Ishikawa (cell line): ENCODE data around the gene ZNF37A.

Experiments
- EP300 ChIP-seq: IDR thresholded peaks from 2 replicates; pipeline ENCODE4 v1.6.1; 2012; ENCODE audit warnings: borderline replicate concordance
- FOXM1 ChIP-seq: IDR thresholded peaks from 2 replicates; pipeline ENCODE4 v1.6.1; 2012; ENCODE audit warnings: low read depth, borderline replicate concordance
- TEAD4 ChIP-seq: IDR thresholded peaks from 2 replicates; pipeline ENCODE4 v1.6.1; 2012
- YY1 ChIP-seq: IDR thresholded peaks from 2 replicates; pipeline ENCODE4 v1.6.1; 2012; ENCODE audit warnings: low read depth
- ZBTB7A ChIP-seq: IDR thresholded peaks from 2 replicates; pipeline ENCODE4 v1.6.1; 2012; ENCODE audit warnings: low read depth
- TF ChIP-seq, protein P1 (sequence below): IDR thresholded peaks from 2 replicates; pipeline ENCODE4 v1.6.1; 2012

DNA sequence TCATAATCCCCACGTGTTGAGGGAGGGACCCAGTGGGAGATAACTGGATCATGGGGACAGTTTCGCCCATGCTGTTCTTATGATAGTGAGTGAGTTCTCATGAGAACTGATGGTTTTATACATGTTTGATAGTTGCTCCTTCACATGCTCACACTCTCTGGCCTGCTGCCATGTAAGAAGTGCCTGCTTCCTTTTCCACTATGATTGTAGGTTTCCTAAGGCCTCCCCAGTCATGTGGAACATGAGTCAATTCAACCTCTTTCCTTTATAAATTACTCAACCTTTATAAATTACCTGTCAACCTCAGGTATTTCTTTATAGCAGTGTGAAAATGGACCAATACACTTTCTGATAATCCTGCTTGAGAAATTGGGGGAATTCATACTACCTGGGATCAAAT, 80.2 kb downstream of the ZNF37A start:
- TF ChIP-seq, protein P1, sequence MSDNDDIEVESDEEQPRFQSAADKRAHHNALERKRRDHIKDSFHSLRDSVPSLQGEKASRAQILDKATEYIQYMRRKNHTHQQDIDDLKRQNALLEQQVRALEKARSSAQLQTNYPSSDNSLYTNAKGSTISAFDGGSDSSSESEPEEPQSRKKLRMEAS, result no peak
- TF ChIP-seq TEAD4 (no peak), FOXM1 (no peak), EP300 (no peak), YY1 (no peak), ZBTB7A (no peak)
